HL-60 (cell line): ENCODE results near the gene HSBP1L1.

Source experiments
- DNase-seq, 2 experiments: peaks; one replicate each; pipeline ENCODE4 v3.0.0-alpha.2; 2010 to 2020; ENCODE audit warnings: low read depth in 1 of 2, low spot score in 1 of 2
- H3K27ac ChIP-seq: fragments of 250-450 bp; sonication (Bioruptor Pico); replicated peaks from 2 replicates; pipeline ENCODE4 v1.5.1; 2020; ENCODE audit warnings: mild to moderate bottlenecking, moderate library complexity
- H3K27me3 ChIP-seq: fragments of 250-450 bp; sonication (Bioruptor Pico); 2 replicates; pipeline ENCODE4 v1.5.1; 2021; ENCODE audit warnings: mild to moderate bottlenecking, moderate library complexity; ENCODE audit not compliant: insufficient read depth, poor library complexity, severe bottlenecking
- H3K4me3 ChIP-seq: replicated peaks from 2 replicates; pipeline ENCODE4 v1.5.1; 2011; ENCODE audit warnings: mild to moderate bottlenecking, control low read depth, low read length; ENCODE audit not compliant: insufficient read depth
- GABPA ChIP-seq: IDR thresholded peaks from 2 replicates; pipeline ENCODE4 v1.6.1; 2012; ENCODE audit warnings: low read depth
- POLR2AphosphoS5 ChIP-seq: IDR thresholded peaks from 2 replicates; pipeline ENCODE4 v1.6.1; 2012; ENCODE audit warnings: low read depth
- SPI1 ChIP-seq: IDR thresholded peaks from 2 replicates; pipeline ENCODE4 v1.6.1; 2012; ENCODE audit warnings: low read depth, mild to moderate bottlenecking, borderline replicate concordance
- TF ChIP-seq, protein P1 (sequence below): IDR thresholded peaks from one replicate; pipeline ENCODE4 v1.5.1; 2011; ENCODE audit warnings: low read length, control low read depth, inconsistent platforms; ENCODE audit not compliant: insufficient read depth
- TF ChIP-seq, protein P2 (sequence below): IDR thresholded peaks from 2 replicates; pipeline ENCODE4 v1.6.1; 2012; ENCODE audit warnings: low read depth; ENCODE audit not compliant: insufficient replicate concordance

The HSBP1L1 gene

DNA sequence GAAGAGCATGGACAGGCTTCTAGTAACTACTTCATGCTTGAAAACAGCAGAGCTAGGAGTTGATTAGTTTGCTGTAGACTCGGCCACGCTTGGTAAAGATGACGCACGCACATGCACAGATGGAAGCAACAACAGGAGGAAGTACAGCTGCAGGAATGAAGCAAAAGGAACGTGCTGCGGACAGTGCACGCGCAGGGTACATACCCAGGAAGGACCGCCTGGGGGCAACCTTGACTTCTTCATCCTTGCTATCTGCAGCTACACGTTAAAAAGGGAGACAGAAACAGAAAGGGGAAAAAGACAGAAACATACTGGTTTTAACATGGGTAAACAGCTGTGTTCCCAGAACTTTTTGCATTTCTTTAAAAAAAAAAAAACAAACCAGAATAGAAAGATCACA is 30.7 kb upstream of the HSBP1L1 start:
- DNase-seq, result peak; percentile 89 to 95
- Histone ChIP-seq H3K27me3 (no peaks in the 10 kb centered on the region), H3K27ac (no peak overlapping the region; the same call in 1 of the 2 replicates), H3K4me3 (no peak overlapping the region)
- TF ChIP-seq GABPA (no peak), POLR2AphosphoS5 (peak; percentile 82), SPI1 (peak; percentile 38; the same call in 1 of the 2 replicates)
- TF ChIP-seq, protein P1, sequence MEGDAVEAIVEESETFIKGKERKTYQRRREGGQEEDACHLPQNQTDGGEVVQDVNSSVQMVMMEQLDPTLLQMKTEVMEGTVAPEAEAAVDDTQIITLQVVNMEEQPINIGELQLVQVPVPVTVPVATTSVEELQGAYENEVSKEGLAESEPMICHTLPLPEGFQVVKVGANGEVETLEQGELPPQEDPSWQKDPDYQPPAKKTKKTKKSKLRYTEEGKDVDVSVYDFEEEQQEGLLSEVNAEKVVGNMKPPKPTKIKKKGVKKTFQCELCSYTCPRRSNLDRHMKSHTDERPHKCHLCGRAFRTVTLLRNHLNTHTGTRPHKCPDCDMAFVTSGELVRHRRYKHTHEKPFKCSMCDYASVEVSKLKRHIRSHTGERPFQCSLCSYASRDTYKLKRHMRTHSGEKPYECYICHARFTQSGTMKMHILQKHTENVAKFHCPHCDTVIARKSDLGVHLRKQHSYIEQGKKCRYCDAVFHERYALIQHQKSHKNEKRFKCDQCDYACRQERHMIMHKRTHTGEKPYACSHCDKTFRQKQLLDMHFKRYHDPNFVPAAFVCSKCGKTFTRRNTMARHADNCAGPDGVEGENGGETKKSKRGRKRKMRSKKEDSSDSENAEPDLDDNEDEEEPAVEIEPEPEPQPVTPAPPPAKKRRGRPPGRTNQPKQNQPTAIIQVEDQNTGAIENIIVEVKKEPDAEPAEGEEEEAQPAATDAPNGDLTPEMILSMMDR, result peak; percentile 88
- TF ChIP-seq, protein P2, sequence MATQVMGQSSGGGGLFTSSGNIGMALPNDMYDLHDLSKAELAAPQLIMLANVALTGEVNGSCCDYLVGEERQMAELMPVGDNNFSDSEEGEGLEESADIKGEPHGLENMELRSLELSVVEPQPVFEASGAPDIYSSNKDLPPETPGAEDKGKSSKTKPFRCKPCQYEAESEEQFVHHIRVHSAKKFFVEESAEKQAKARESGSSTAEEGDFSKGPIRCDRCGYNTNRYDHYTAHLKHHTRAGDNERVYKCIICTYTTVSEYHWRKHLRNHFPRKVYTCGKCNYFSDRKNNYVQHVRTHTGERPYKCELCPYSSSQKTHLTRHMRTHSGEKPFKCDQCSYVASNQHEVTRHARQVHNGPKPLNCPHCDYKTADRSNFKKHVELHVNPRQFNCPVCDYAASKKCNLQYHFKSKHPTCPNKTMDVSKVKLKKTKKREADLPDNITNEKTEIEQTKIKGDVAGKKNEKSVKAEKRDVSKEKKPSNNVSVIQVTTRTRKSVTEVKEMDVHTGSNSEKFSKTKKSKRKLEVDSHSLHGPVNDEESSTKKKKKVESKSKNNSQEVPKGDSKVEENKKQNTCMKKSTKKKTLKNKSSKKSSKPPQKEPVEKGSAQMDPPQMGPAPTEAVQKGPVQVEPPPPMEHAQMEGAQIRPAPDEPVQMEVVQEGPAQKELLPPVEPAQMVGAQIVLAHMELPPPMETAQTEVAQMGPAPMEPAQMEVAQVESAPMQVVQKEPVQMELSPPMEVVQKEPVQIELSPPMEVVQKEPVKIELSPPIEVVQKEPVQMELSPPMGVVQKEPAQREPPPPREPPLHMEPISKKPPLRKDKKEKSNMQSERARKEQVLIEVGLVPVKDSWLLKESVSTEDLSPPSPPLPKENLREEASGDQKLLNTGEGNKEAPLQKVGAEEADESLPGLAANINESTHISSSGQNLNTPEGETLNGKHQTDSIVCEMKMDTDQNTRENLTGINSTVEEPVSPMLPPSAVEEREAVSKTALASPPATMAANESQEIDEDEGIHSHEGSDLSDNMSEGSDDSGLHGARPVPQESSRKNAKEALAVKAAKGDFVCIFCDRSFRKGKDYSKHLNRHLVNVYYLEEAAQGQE, result no peak

DNA sequence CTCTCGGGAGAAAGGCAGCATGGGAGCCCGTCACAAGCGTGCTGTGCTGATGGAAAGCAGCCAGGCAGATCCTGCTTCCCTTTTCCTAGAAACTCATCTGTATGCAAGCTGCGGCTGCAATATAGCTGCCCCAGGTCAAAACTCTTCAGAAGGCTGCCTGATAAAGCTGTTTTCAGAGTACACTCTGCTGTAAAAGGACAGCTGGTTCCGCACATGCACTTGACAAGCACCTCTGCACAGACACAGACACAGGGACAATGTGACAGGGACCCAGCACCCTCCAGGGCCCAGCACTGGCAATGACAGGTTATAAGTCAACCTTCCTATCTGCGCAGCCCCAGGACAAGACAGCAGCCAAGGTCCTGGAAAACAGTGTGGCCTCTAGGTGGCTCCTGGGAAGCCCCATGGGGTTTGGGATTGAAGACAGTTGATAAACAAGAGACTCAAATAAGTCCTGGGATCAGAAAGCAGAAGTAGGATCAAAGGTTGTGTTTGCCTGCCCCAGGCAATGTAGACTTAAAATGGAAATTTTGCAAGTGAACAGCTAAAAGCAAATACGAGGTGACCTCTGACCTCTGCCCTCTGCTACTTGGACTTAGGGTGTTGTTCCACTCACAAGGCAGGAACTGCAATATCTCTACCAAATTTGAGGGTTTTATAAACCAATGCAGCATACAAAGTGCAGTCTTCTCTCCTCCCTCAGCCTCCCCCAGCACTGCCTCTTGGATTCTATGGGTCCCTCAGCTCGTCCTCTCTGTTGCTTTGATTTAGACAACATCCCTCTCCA is 29.9 kb upstream of the HSBP1L1 start:
- peak in 1 of 2 experiments; percentile 45 for DNase-seq
- no peak overlapping the region for H3K4me3 ChIP-seq
- peak; percentile 62; the same call in 1 of the 2 replicates for TF ChIP-seq SPI1
- no peak for TF ChIP-seq POLR2AphosphoS5
- no peaks in the 10 kb centered on the region for H3K27me3 ChIP-seq
- H3K27ac ChIP-seq, result peak overlapping the region; percentile 15; the same call in 1 of the 2 replicates

DNA sequence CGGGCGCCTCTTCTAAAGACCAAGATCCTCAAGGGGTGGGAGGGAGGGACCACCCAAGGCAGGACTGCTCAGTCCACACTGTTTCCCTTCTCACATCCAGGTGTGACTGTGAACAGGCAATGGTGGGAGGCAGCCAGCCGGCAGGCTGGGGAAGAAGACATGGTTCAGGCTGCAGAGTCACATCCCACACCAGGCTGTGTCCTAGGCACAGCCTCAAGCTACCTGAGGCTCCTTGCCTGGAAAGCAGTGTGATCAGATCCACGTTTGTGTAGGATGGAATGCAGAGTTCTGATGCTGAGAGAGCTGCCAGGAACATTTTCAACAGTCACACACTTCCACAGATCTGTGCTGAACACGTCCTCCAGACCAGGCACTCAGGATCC is 29.4 kb upstream of the HSBP1L1 start:
- Histone ChIP-seq H3K27me3 (no peaks in the 10 kb centered on the region), H3K27ac (no peak overlapping the region), H3K4me3 (no peak overlapping the region)
- no peak for DNase-seq
- TF ChIP-seq SPI1 (no peak), GABPA (no peak), POLR2AphosphoS5 (no peak)
- TF ChIP-seq, protein P2, result no peak
- TF ChIP-seq, protein P1, result no peak

DNA sequence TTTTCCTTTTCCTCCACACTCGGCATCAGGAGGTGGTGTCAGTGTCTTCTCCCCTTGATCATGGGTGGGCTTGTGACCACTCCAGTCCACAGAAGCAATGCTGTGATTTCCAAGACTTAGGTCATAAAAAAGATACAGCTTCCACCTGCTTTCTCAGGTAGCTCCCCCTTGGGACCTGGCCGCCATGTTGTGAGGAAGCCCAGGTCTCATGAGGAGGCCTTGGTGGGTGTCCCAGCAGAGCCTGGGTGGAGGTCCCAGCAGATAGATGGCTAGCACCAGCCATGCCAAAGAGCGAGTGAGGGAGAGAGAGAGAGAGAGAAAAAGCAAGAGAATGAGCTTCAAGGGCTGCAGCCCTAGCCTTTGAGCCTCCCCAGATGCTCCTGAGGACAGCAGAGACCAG is 28.9 kb upstream of the HSBP1L1 start:
- no peak for DNase-seq
- Histone ChIP-seq H3K4me3 (no peak overlapping the region), H3K27ac (no peak overlapping the region), H3K27me3 (no peaks in the 10 kb centered on the region)
- no peak for TF ChIP-seq SPI1
- no peak for TF ChIP-seq GABPA
- TF ChIP-seq POLR2AphosphoS5, result no peak
- TF ChIP-seq, protein P2, result no peak
- TF ChIP-seq, protein P1, result no peak
